ENCODE measurements around the gene ANTKMT. TPM values are rescaled to one million over a fixed set of nuclear protein-coding genes. Genes with fewer than 3 reads are reported as not detected.
"Not testable (repeated sequence)": the region's sequence is repeated elsewhere in the genome, so short reads cannot be mapped to it uniquely, and the experiment has no call there.

ANTKMT gene
- total and polyA plus RNA-seq, 4 experiments from 2014 or later: 14.5 to 36.4 (median 22.5) TPM

- H3K27ac ChIP-seq (ENCODE audit: low read depth, low read length): no peak overlapping the region
- H3K27me3 ChIP-seq (ENCODE audit: insufficient read depth, low read length): peaks cover 38% of the 10 kb centered on the region
- intact Hi-C loops (cut with micrococcal nuclease): loop anchor here (1.0 kb wide), 2 partner anchors 30 to 74 kb away; no protein-coding TSS in a partner anchor
- Mint-ChIP-seq H3K27ac (peak overlapping the region in 1 of 7 donors; percentile 17), H3K4me1 (peaks cover 0 to 16% (median 6%) of the 10 kb centered on the region in 4 donors), H3K36me3 (no peaks in the 10 kb centered on the region), H3K9me3 (no peaks in the 10 kb centered on the region), H3K27me3 (peaks cover 19 to 36% of the 10 kb centered on the region in 2 donors), H3K4me3 (no peak overlapping the region)
- H3K36me3 ChIP-seq (ENCODE audit: insufficient read depth, low read length): no peaks in the 10 kb centered on the region
- ChIA-PET CTCF (ENCODE audit: partially characterized antibody) (interaction anchor here (1.3 to 6.0 kb wide), 4 partner anchors 16 to 512 kb away, joined by 3 to 84 read pairs (median 5); partner anchors contain the start of genes CHTF18, CIAO3 and RPUSD1), POLR2A (ENCODE audit: partially characterized antibody) (interaction anchor here (1.5 to 9.0 kb wide), 2 partner anchors 14 to 76 kb away, joined by 3 to 71 read pairs; partner anchors contain the start of genes ANTKMT, CCDC78 and HAGHL)
- no peak for DNase-seq
- no peak overlapping the region for H3K4me3 ChIP-seq (ENCODE audit: low read length in 2 of 2)
- H3K4me1 ChIP-seq (ENCODE audit: insufficient read depth, low read length): peaks cover 10% of the 10 kb centered on the region
- no peaks in the 10 kb centered on the region for H3K9me3 ChIP-seq (ENCODE audit: control insufficient read depth in 1 of 2, low read length in 2 of 2)
Observed at GRCh38 chr16:711084-711483, 9.9 kb upstream of the ANTKMT start.

- H3K9me3 Mint-ChIP-seq: no peaks in the 10 kb centered on the region
- H3K4me1 Mint-ChIP-seq: peaks cover 0 to 15% (median 4%) of the 10 kb centered on the region in 4 donors
- POLR2A ChIA-PET (ENCODE audit: partially characterized antibody): interaction anchor here (1.3 to 9.0 kb wide), 7 partner anchors 13 to 76 kb away, joined by 3 to 71 read pairs (median 5); partner anchors contain the start of genes ANTKMT, CCDC78, CHTF18 and CIAO3
- peaks cover 19 to 31% of the 10 kb centered on the region in 2 donors for H3K27me3 Mint-ChIP-seq
- H3K27ac Mint-ChIP-seq: peak overlapping the region in 1 of 7 donors; percentile 17
- peaks cover 36% of the 10 kb centered on the region for H3K27me3 ChIP-seq (ENCODE audit: insufficient read depth, low read length)
- no peaks in the 10 kb centered on the region for H3K36me3 Mint-ChIP-seq
- peaks cover 14% of the 10 kb centered on the region for H3K4me1 ChIP-seq (ENCODE audit: insufficient read depth, low read length)
- H3K4me3 ChIP-seq (ENCODE audit: low read length in 2 of 2): no peak overlapping the region
- no peak overlapping the region for H3K27ac ChIP-seq (ENCODE audit: low read depth, low read length)
- peak; percentile 69 to 79 (median 72) for DNase-seq
- CTCF ChIA-PET (ENCODE audit: partially characterized antibody): interaction anchor here (0.8 to 6.0 kb wide), 25 partner anchors 8 to 511 kb away, joined by 3 to 84 read pairs (median 4); partner anchors contain the start of genes ANTKMT, CHTF18, CIAO3 and RHBDL1
- intact Hi-C loops (cut with micrococcal nuclease): loop anchor here (1.0 kb wide), 2 partner anchors 30 to 74 kb away; no protein-coding TSS in a partner anchor
- H3K4me3 Mint-ChIP-seq: no peak overlapping the region
- H3K36me3 ChIP-seq (ENCODE audit: insufficient read depth, low read length): no peaks in the 10 kb centered on the region
- H3K9me3 ChIP-seq (ENCODE audit: control insufficient read depth in 1 of 2, low read length in 2 of 2): no peaks in the 10 kb centered on the region
Observed at GRCh38 chr16:711548-712320, 9.2 kb upstream of the ANTKMT start.

GRCh38 chr16:712740-713250 lies 8.2 kb upstream of the ANTKMT start:
- H3K9me3 Mint-ChIP-seq; intact Hi-C loops (cut with micrococcal nuclease); H3K36me3 Mint-ChIP-seq; H3K36me3 ChIP-seq (ENCODE audit: insufficient read depth, low read length); H3K9me3 ChIP-seq (ENCODE audit: control insufficient read depth in 1 of 2, low read length in 2 of 2); H3K4me3 ChIP-seq (ENCODE audit: low read length in 2 of 2); H3K27ac ChIP-seq (ENCODE audit: low read depth, low read length): not testable (repeated sequence)
- ChIA-PET POLR2A (ENCODE audit: partially characterized antibody) (interaction anchor here (1.3 to 9.0 kb wide), 7 partner anchors 12 to 75 kb away, joined by 3 to 71 read pairs (median 5); partner anchors contain the start of genes ANTKMT, CCDC78, CHTF18 and CIAO3), CTCF (ENCODE audit: partially characterized antibody) (interaction anchor here (0.8 to 6.0 kb wide), 24 partner anchors 7 to 510 kb away, joined by 3 to 84 read pairs (median 4); partner anchors contain the start of genes ANTKMT, CHTF18, CIAO3 and RHBDL1)
- H3K4me3 Mint-ChIP-seq: peak overlapping the region in 1 of 8 donors; percentile 46
- peaks cover 17 to 27% of the 10 kb centered on the region in 2 donors for H3K27me3 Mint-ChIP-seq
- Histone ChIP-seq H3K27me3 (ENCODE audit: insufficient read depth, low read length) (peaks cover 28% of the 10 kb centered on the region), H3K4me1 (ENCODE audit: insufficient read depth, low read length) (peaks cover 14% of the 10 kb centered on the region)
- peak overlapping the region in 2 of 7 donors; percentile 29 to 43 for H3K27ac Mint-ChIP-seq
- peak in 3 of 5 donors; percentile 36 to 42 (median 40) for DNase-seq
- H3K4me1 Mint-ChIP-seq: peaks cover 0 to 13% (median 2%) of the 10 kb centered on the region in 4 donors

- ChIA-PET POLR2A (ENCODE audit: partially characterized antibody) (interaction anchor here (1.4 to 9.0 kb wide), 5 partner anchors 11 to 71 kb away, joined by 5 to 71 read pairs (median 15); partner anchors contain the start of genes ANTKMT, CCDC78, CIAO3 and HAGHL), CTCF (ENCODE audit: partially characterized antibody) (interaction anchor here (0.7 to 6.0 kb wide), 5 partner anchors 11 to 72 kb away, joined by 3 to 84 read pairs (median 3); partner anchors contain the start of genes CCDC78, CHTF18 and RPUSD1)
- Histone ChIP-seq H3K4me3 (ENCODE audit: low read length in 2 of 2) (no peak overlapping the region), H3K27ac (ENCODE audit: low read depth, low read length) (no peak overlapping the region), H3K9me3 (ENCODE audit: control insufficient read depth in 1 of 2, low read length in 2 of 2) (no peaks in the 10 kb centered on the region), H3K27me3 (ENCODE audit: insufficient read depth, low read length) (peaks cover 15% of the 10 kb centered on the region), H3K4me1 (ENCODE audit: insufficient read depth, low read length) (peaks cover 14% of the 10 kb centered on the region), H3K36me3 (ENCODE audit: insufficient read depth, low read length) (no peaks in the 10 kb centered on the region)
- Mint-ChIP-seq H3K27me3 (peaks cover 6 to 15% of the 10 kb centered on the region in 2 donors), H3K27ac (peak overlapping the region in 1 of 7 donors; percentile 27), H3K36me3 (no peaks in the 10 kb centered on the region), H3K4me1 (peaks cover 0 to 15% (median 5%) of the 10 kb centered on the region in 4 donors), H3K9me3 (no peaks in the 10 kb centered on the region), H3K4me3 (peak overlapping the region in 3 of 8 donors; percentile 6 to 32 (median 7))
- no peak for DNase-seq
- intact Hi-C loops (cut with micrococcal nuclease): no loop called here
Observed at GRCh38 chr16:714079-714478, 6.9 kb upstream of the ANTKMT start.

GRCh38 chr16:714558-715476 lies 6.1 kb upstream of the ANTKMT start, which contains the start of gene METRN:
Gene METRN, plus strand, starts transcription at chr16:715118. Its CDS starts 172 bp downstream, at chr16:715290.
- intact Hi-C loops (cut with micrococcal nuclease): no loop called here
- H3K27ac ChIP-seq (ENCODE audit: low read depth, low read length): no peak within 1 kb of the TSS
- H3K27me3 ChIP-seq (ENCODE audit: insufficient read depth, low read length): peaks cover 10% of the 10 kb centered on the region
- Mint-ChIP-seq H3K27ac (peak within 1 kb of the TSS in 2 of 7 donors; percentile 35 to 44), H3K27me3 (peaks cover 0 to 8% of the 10 kb centered on the region in 2 donors), H3K4me1 (peaks cover 0 to 22% (median 9%) of the 10 kb centered on the region in 4 donors), H3K9me3 (no peaks in the 10 kb centered on the region), H3K36me3 (no peaks in the 10 kb centered on the region), H3K4me3 (peak within 1 kb of the TSS; percentile 39 to 73 (median 56))
- no peaks in the 10 kb centered on the region for H3K9me3 ChIP-seq (ENCODE audit: control insufficient read depth in 1 of 2, low read length in 2 of 2)
- DNase-seq: peak; percentile 81 to 85 (median 84)
- no peaks in the 10 kb centered on the region for H3K36me3 ChIP-seq (ENCODE audit: insufficient read depth, low read length)
- POLR2A ChIA-PET (ENCODE audit: partially characterized antibody): interaction anchor here (1.0 to 9.0 kb wide), 9 partner anchors 10 to 78 kb away, joined by 3 to 71 read pairs (median 5); partner anchors contain the start of genes ANTKMT, CCDC78, CIAO3 and HAGHL
- H3K4me1 ChIP-seq (ENCODE audit: insufficient read depth, low read length): peaks cover 21% of the 10 kb centered on the region
- H3K4me3 ChIP-seq (ENCODE audit: low read length in 2 of 2): peak within 1 kb of the TSS in 1 of 2 donors; percentile 43
- CTCF ChIA-PET (ENCODE audit: partially characterized antibody): interaction anchor here (0.8 to 6.0 kb wide), 5 partner anchors 17 to 71 kb away, joined by 3 to 84 read pairs (median 3); partner anchors contain the start of genes CHTF18, CIAO3 and RPUSD1
